ENCODE measurements around the gene KSR2. TPM values are rescaled to one million over a fixed set of nuclear protein-coding genes. Genes with fewer than 3 reads are reported as not detected.

Gene KSR2
- total RNA-seq, 1 donor from 2014 or later: not detected

- no peak for TF ChIP-seq CTCF (IDR thresholded peaks at IDR 0.05)
- no peaks in the 10 kb centered on the region for H3K9me3 Mint-ChIP-seq (ENCODE audit: low read depth)
- no peaks in the 10 kb centered on the region for H3K4me1 Mint-ChIP-seq (ENCODE audit: low read depth)
- no peak overlapping the region for H3K4me3 Mint-ChIP-seq (ENCODE audit: unreplicated experiment)
- no peak for DNase-seq (ENCODE audit: low spot score)
- no peak overlapping the region for H3K27ac Mint-ChIP-seq (ENCODE audit: unreplicated experiment)
- H3K27me3 Mint-ChIP-seq (ENCODE audit: low read depth): peaks cover 26% of the 10 kb centered on the region
- H3K36me3 Mint-ChIP-seq (ENCODE audit: low read depth): no peaks in the 10 kb centered on the region
Observed at GRCh38 chr12:117882603-117883184, 86.1 kb downstream of the KSR2 start.

GRCh38 chr12:117882181-117882580 lies 86.6 kb downstream of the KSR2 start:
- no peaks in the 10 kb centered on the region for H3K4me1 Mint-ChIP-seq (ENCODE audit: low read depth)
- H3K4me3 Mint-ChIP-seq (ENCODE audit: unreplicated experiment): no peak overlapping the region

GRCh38 chr12:117881517-117881916 lies 87.3 kb downstream of the KSR2 start:
- Mint-ChIP-seq H3K4me1 (ENCODE audit: low read depth) (no peaks in the 10 kb centered on the region), H3K27me3 (ENCODE audit: low read depth) (peaks cover 27% of the 10 kb centered on the region), H3K36me3 (ENCODE audit: low read depth) (no peaks in the 10 kb centered on the region), H3K9me3 (ENCODE audit: low read depth) (no peaks in the 10 kb centered on the region), H3K27ac (ENCODE audit: unreplicated experiment) (no peak overlapping the region), H3K4me3 (ENCODE audit: unreplicated experiment) (no peak overlapping the region)
- TF ChIP-seq CTCF (IDR thresholded peaks at IDR 0.05): no peak
- no peak for DNase-seq (ENCODE audit: low spot score)

More at GRCh38 chr12:117882181-117882580, 86.6 kb downstream of the KSR2 start:
- Mint-ChIP-seq H3K27me3 (ENCODE audit: low read depth) (peaks cover 27% of the 10 kb centered on the region), H3K27ac (ENCODE audit: unreplicated experiment) (no peak overlapping the region), H3K36me3 (ENCODE audit: low read depth) (no peaks in the 10 kb centered on the region), H3K9me3 (ENCODE audit: low read depth) (no peaks in the 10 kb centered on the region)
- TF ChIP-seq CTCF (IDR thresholded peaks at IDR 0.05): no peak
- no peak for DNase-seq (ENCODE audit: low spot score)

- H3K27ac Mint-ChIP-seq (ENCODE audit: unreplicated experiment): no peak overlapping the region
- peaks cover 8% of the 10 kb centered on the region for H3K4me1 Mint-ChIP-seq (ENCODE audit: low read depth)
- no peak for DNase-seq (ENCODE audit: low spot score)
- H3K27me3 Mint-ChIP-seq (ENCODE audit: low read depth): peaks cover 31% of the 10 kb centered on the region
- H3K9me3 Mint-ChIP-seq (ENCODE audit: low read depth): no peaks in the 10 kb centered on the region
- no peak overlapping the region for H3K4me3 Mint-ChIP-seq (ENCODE audit: unreplicated experiment)
- no peak for TF ChIP-seq CTCF (IDR thresholded peaks at IDR 0.05)
- H3K36me3 Mint-ChIP-seq (ENCODE audit: low read depth): no peaks in the 10 kb centered on the region
Observed at GRCh38 chr12:117878605-117879004, 90.2 kb downstream of the KSR2 start.

GRCh38 chr12:117876436-117876816 lies 92.4 kb downstream of the KSR2 start:
- Mint-ChIP-seq H3K4me1 (ENCODE audit: low read depth) (peaks cover 8% of the 10 kb centered on the region), H3K36me3 (ENCODE audit: low read depth) (no peaks in the 10 kb centered on the region), H3K27me3 (ENCODE audit: low read depth) (peaks cover 21% of the 10 kb centered on the region), H3K4me3 (ENCODE audit: unreplicated experiment) (no peak overlapping the region), H3K27ac (ENCODE audit: unreplicated experiment) (no peak overlapping the region), H3K9me3 (ENCODE audit: low read depth) (no peaks in the 10 kb centered on the region)
- TF ChIP-seq CTCF (IDR thresholded peaks at IDR 0.05): no peak
- DNase-seq (ENCODE audit: low spot score): no peak
